Loucy (cell line): Measurements from ENCODE around the gene SLC26A3.

Source experiments
- CTCF ChIP-seq: fragments of 200-600 bp; sonication (generic); conservative IDR thresholded peaks from 2 replicates; pipeline ENCODE4 v1.5.1; 2014; ENCODE audit warnings: mild to moderate bottlenecking, antibody characterized with exemption, low read length
- EZH2phosphoT487 ChIP-seq: fragments of 200-600 bp; IDR thresholded peaks from 2 replicates; pipeline ENCODE4 v1.6.1; 2018; ENCODE audit warnings: antibody characterized with exemption, mild to moderate bottlenecking, moderate library complexity, borderline replicate concordance

GRCh38 chr7:107773027-107773426, 30.0 kb downstream of the SLC26A3 start:
- TF ChIP-seq CTCF (no peak), EZH2phosphoT487 (no peak)
